B cell (primary cell): Measurements from ENCODE around the gene PTBP3. TPM values are rescaled to one million over a fixed set of nuclear protein-coding genes. Genes with fewer than 3 reads are reported as not detected.

Experiments
- ATAC-seq: fragments of 200-7000 bp; cut with Tn5 transposase; one replicate; pipeline ENCODE4 v1.10.0; 2021; ENCODE audit warnings: low read depth, mild to moderate bottlenecking, moderate number of reproducible peaks, moderate library complexity
- CTCF ChIA-PET: fragments of 350-600 bp; sonication (Branson Sonifier 250); formaldehyde crosslinking; loops from one replicate; lab custom pipeline; 2021; ENCODE audit warnings: antibody characterized with exemption, inconsistent platforms; lab: Charles Lee
- POLR2A ChIA-PET: fragments of 350-600 bp; sonication (Branson Sonifier 250); formaldehyde crosslinking; loops from one replicate; lab custom pipeline; 2021; ENCODE audit warnings: antibody characterized with exemption; lab: Charles Lee
- DNase-seq: peaks from one replicate; pipeline ENCODE4 v3.0.0; 2013
- H2AFZ ChIP-seq: 2 replicates; pipeline ENCODE4 v1.6.1; 2012; ENCODE audit warnings: mild to moderate bottlenecking, low read depth, low read length; ENCODE audit not compliant: insufficient read depth, poor library complexity, severe bottlenecking
- H3K27ac ChIP-seq, 2 donors: 1 replicate in 1 of 2; 2 replicates in 1 of 2; pipeline ENCODE4 v1.5.1; 2012 to 2013; ENCODE audit warnings: low read length in 2 of 2, mild to moderate bottlenecking in 2 of 2, moderate library complexity in 1 of 2
- H3K27me3 ChIP-seq, 4 experiments: fragments of 200-600 bp in 1 of 4; sonication (generic) in 1 of 4; replicated peaks in 1 of 4; 1 replicate in 2 of 4; 2 replicates in 2 of 4; pipeline versions ENCODE4 v1.6.1 to v1.7.0; 2013 to 2016; ENCODE audit warnings: low read length in 3 of 4, mild to moderate bottlenecking in 2 of 4, mixed read lengths in 1 of 4, moderate library complexity in 1 of 4; ENCODE audit not compliant: insufficient read depth in 4 of 4, control insufficient read depth in 3 of 4; ENCODE audit errors: control extremely low read depth in 1 of 4
- H3K36me3 ChIP-seq, 2 experiments: replicated peaks in 1 of 2; 1 replicate in 1 of 2; 2 replicates in 1 of 2; pipeline versions ENCODE4 v1.6.1 to v1.7.1; 2013; ENCODE audit warnings: low read length in 1 of 2; ENCODE audit not compliant: insufficient read depth in 2 of 2, control insufficient read depth in 1 of 2; ENCODE audit errors: control extremely low read depth in 1 of 2, extremely low read depth in 1 of 2
- H3K4me1 ChIP-seq, 2 donors: fragments of 200-600 bp in 1 of 2; sonication (generic) in 1 of 2; 1 replicate in 1 of 2; 2 replicates in 1 of 2; pipeline versions ENCODE4 v1.5.1 to v1.6.1; 2013 to 2017; ENCODE audit warnings: low read length in 2 of 2; ENCODE audit not compliant: control insufficient read depth in 2 of 2, insufficient read depth in 2 of 2
- H3K4me2 ChIP-seq: replicated peaks from 2 replicates; pipeline ENCODE3; 2012; ENCODE audit warnings: mild to moderate bottlenecking, low read depth, low read length; ENCODE audit not compliant: poor library complexity, severe bottlenecking
- H3K4me3 ChIP-seq, 5 experiments: fragments of 200-600 bp in 1 of 5; sonication (generic) in 1 of 5; 1 replicate in 3 of 5; 2 replicates in 2 of 5; pipeline versions ENCODE4 v1.5.1 to v1.7.0; 2011 to 2016; ENCODE audit warnings: low read length in 4 of 5, mild to moderate bottlenecking in 4 of 5, low read depth in 2 of 5, control low read depth in 1 of 5, moderate library complexity in 1 of 5; ENCODE audit not compliant: insufficient read depth in 1 of 5; ENCODE audit errors: control extremely low read depth in 1 of 5, extremely low read depth in 1 of 5
- H3K79me2 ChIP-seq: fragments of 200-600 bp; sonication (generic); one replicate; pipeline ENCODE4 v1.6.0; 2016; ENCODE audit warnings: low read length; ENCODE audit not compliant: control insufficient read depth, insufficient read depth
- H3K9ac ChIP-seq: fragments of 200-600 bp; sonication (generic); 2 replicates; pipeline ENCODE4 v1.6.1; 2017; ENCODE audit warnings: mild to moderate bottlenecking, low read length, moderate library complexity
- H3K9me3 ChIP-seq, 3 donors: one replicate each; pipeline versions ENCODE4 v1.6.1 to v1.7.1; 2013; ENCODE audit warnings: low read length in 2 of 3; ENCODE audit not compliant: control insufficient read depth in 2 of 3, insufficient read depth in 1 of 3; ENCODE audit errors: control extremely low read depth in 1 of 3
- H4K20me1 ChIP-seq: 2 replicates; pipeline ENCODE4 v1.6.0; 2012; ENCODE audit warnings: mild to moderate bottlenecking, low read length; ENCODE audit not compliant: insufficient read depth, control insufficient read depth, poor library complexity, severe bottlenecking
- H3K27ac Mint-ChIP-seq: one replicate; pipeline ENCODE4 v1.8.0; 2021; ENCODE audit warnings: mixed read lengths
- H3K27me3 Mint-ChIP-seq: one replicate; pipeline ENCODE4 v1.8.0; 2021; ENCODE audit warnings: mixed read lengths
- H3K4me1 Mint-ChIP-seq: one replicate; pipeline ENCODE4 v1.8.0; 2021; ENCODE audit warnings: mixed read lengths
- H3K4me3 Mint-ChIP-seq: one replicate; pipeline ENCODE4 v1.8.0; 2021; ENCODE audit warnings: mixed read lengths
- H3K9me3 Mint-ChIP-seq: one replicate; pipeline ENCODE4 v1.8.0; 2022; ENCODE audit warnings: mixed read lengths; ENCODE audit not compliant: insufficient read depth
- EZH2 ChIP-seq: IDR thresholded peaks from 2 replicates; pipeline ENCODE4 v1.6.1; 2012; ENCODE audit warnings: borderline replicate concordance, low read depth, mild to moderate bottlenecking, moderate library complexity, low read length; ENCODE audit not compliant: insufficient read depth, poor library complexity, severe bottlenecking
- WGBS: methylation state at CpG from one replicate; pipeline ENCODE4 v1.1.5; 2013; ENCODE audit warnings: missing lambda C conversion rate; ENCODE audit not compliant: insufficient coverage; 5-methylcytosine and 5-hydroxymethylcytosine counted together
- intact Hi-C: fragments of 100-400 bp; cut with micrococcal nuclease; formaldehyde crosslinking; loops from one replicate; pipeline ENCODE4 v1.10.0; 2022
- polyA plus RNA-seq: library from polyadenylated mRNA; depleted of rRNA; stranded (reverse); fragments of >200 nt; gene quantifications from 2 replicates; pipeline ENCODE4 v1.2.3, GENCODE V29; 2012
- total RNA-seq, 2 donors: library from RNA; stranded (reverse); fragments of 120-200 nt in 1 of 2; gene quantifications; 1 replicate in 1 of 2; 2 replicates in 1 of 2; pipeline versions ENCODE4 v1.2.3 to v1.2.4, GENCODE V29; 2013 to 2022
- TF ChIP-seq, protein P1 (sequence below): fragments of 200-600 bp; IDR thresholded peaks from one replicate; pipeline ENCODE4 v1.8.0; 2022; ENCODE audit warnings: antibody characterized with exemption, mild to moderate bottlenecking

Gene PTBP3
- total and polyA plus RNA-seq, 2 donors (not counting 1 experiment from before 2014, with no cell fraction given): 22.8 to 133 TPM

DNA sequence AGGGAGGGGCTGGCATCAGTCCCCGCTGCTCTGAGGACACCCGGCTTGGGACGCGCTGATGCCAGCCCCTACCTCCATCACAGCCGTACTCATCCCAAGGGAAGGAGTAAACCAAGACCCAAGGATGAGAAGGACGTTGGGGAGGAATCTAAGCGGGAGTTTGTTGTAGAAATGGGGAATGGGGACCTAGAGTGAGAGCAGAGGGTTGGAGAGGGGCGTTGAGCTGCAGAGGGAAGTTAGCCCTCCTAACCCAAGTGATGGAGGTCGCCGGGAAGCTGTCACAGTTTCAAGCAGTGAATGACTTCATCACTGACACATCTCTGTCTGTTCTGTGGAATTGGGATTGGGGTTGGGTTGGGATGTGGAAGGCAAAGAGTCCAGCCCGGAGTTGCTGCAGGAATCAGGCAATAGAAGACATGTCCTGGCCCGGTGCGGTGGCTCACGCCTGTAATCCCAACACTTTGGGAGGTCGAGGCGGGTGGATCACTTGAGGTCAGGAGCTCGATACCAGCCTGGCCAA is 157.6 kb downstream of the PTBP3 start:
- Mint-ChIP-seq H3K27me3 (no peaks in the 10 kb centered on the region), H3K4me3 (peak overlapping the region; percentile 76), H3K4me1 (peaks cover 50% of the 10 kb centered on the region), H3K27ac (peak overlapping the region; percentile 74), H3K9me3 (no peaks in the 10 kb centered on the region)
- H3K4me1 ChIP-seq: peaks cover 20 to 29% of the 10 kb centered on the region in 2 donors
- peak overlapping the region; percentile 88 for H2AFZ ChIP-seq
- ChIA-PET POLR2A (interaction anchor here (0.6 kb wide), 1 partner anchor 27 kb away, joined by 8 read pairs; no protein-coding TSS in a partner anchor), CTCF (interaction anchor here (1.2 kb wide), 1 partner anchor 11 kb away, joined by 3 read pairs; no protein-coding TSS in a partner anchor)
- H3K9ac ChIP-seq: peak overlapping the region; percentile 63
- WGBS: 88% methylated on average over 11 of the region's 17 CpGs
- no peak for ATAC-seq
- H4K20me1 ChIP-seq: no peaks in the 10 kb centered on the region
- intact Hi-C loops: loop anchor here (2.0 kb wide), 1 partner anchor 43 kb away; no protein-coding TSS in a partner anchor
- no peak overlapping the region for H3K27ac ChIP-seq
- peak overlapping the region in 2 of 5 experiments; percentile 56 to 80 for H3K4me3 ChIP-seq
- peak overlapping the region; percentile 92 for H3K4me2 ChIP-seq
- H3K9me3 ChIP-seq: no peaks in the 10 kb centered on the region
- TF ChIP-seq EZH2: no peak
- TF ChIP-seq, protein P1, sequence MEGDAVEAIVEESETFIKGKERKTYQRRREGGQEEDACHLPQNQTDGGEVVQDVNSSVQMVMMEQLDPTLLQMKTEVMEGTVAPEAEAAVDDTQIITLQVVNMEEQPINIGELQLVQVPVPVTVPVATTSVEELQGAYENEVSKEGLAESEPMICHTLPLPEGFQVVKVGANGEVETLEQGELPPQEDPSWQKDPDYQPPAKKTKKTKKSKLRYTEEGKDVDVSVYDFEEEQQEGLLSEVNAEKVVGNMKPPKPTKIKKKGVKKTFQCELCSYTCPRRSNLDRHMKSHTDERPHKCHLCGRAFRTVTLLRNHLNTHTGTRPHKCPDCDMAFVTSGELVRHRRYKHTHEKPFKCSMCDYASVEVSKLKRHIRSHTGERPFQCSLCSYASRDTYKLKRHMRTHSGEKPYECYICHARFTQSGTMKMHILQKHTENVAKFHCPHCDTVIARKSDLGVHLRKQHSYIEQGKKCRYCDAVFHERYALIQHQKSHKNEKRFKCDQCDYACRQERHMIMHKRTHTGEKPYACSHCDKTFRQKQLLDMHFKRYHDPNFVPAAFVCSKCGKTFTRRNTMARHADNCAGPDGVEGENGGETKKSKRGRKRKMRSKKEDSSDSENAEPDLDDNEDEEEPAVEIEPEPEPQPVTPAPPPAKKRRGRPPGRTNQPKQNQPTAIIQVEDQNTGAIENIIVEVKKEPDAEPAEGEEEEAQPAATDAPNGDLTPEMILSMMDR: no peak
- peaks cover 27% of the 10 kb centered on the region for H3K79me2 ChIP-seq
- H3K27me3 ChIP-seq: no peaks in the 10 kb centered on the region
- DNase-seq: peak; percentile 19
- no peaks in the 10 kb centered on the region for H3K36me3 ChIP-seq
